Activated B cell treated with CpG ODN at 0.5 μM for 24 hours (primary cell): ENCODE results near the gene TNNC2. TPM values are rescaled to one million over a fixed set of nuclear protein-coding genes. Genes with fewer than 3 reads are reported as not detected.

Experiments
- ATAC-seq: fragments of 200-7000 bp; cut with Tn5 transposase; one replicate; pipeline ENCODE4 v1.10.0; 2021; ENCODE audit warnings: low read depth, mild to moderate bottlenecking, moderate library complexity
- CTCF ChIA-PET: fragments of 350-600 bp; sonication (Branson Sonifier 250); formaldehyde crosslinking; loops from one replicate; lab custom pipeline; 2021; ENCODE audit warnings: antibody characterized with exemption; lab: Charles Lee
- POLR2A ChIA-PET: fragments of 350-600 bp; sonication (Branson Sonifier 250); formaldehyde crosslinking; loops from one replicate; lab custom pipeline; 2021; ENCODE audit warnings: antibody characterized with exemption; lab: Charles Lee
- DNase-seq: peaks from one replicate; pipeline ENCODE4 v3.0.0; 2022
- H3K27ac Mint-ChIP-seq: one replicate; pipeline ENCODE4 v1.8.0; 2020; ENCODE audit warnings: mixed read lengths
- H3K27me3 Mint-ChIP-seq: one replicate; pipeline ENCODE4 v1.8.0; 2021; ENCODE audit warnings: mixed read lengths
- H3K36me3 Mint-ChIP-seq: one replicate; pipeline ENCODE4 v1.8.0; 2021; ENCODE audit warnings: low read depth, mixed read lengths
- H3K4me1 Mint-ChIP-seq: one replicate; pipeline ENCODE4 v1.8.0; 2021; ENCODE audit warnings: mixed read lengths
- H3K4me3 Mint-ChIP-seq: one replicate; pipeline ENCODE4 v1.8.0; 2020; ENCODE audit warnings: mild to moderate bottlenecking, mixed read lengths
- H3K9me3 Mint-ChIP-seq: one replicate; pipeline ENCODE4 v1.8.0; 2020; ENCODE audit warnings: mixed read lengths
- CTCF ChIP-seq: fragments of 200-600 bp; IDR thresholded peaks from one replicate; pipeline ENCODE4 v1.8.0; 2022; ENCODE audit warnings: antibody characterized with exemption, mild to moderate bottlenecking
- intact Hi-C: fragments of 100-400 bp; cut with micrococcal nuclease; formaldehyde crosslinking; loops from one replicate; pipeline ENCODE4 v1.15.1; 2024
- total RNA-seq: library from RNA; stranded (reverse); gene quantifications from 2 replicates; pipeline ENCODE4 v1.2.3, GENCODE V29; 2022

Gene TNNC2
- total RNA-seq, 1 donor from 2014 or later: not detected

- no peaks in the 10 kb centered on the region for H3K9me3 Mint-ChIP-seq
- ATAC-seq (peak; percentile 98), DNase-seq (no peak)
- no peak overlapping the region for H3K4me3 Mint-ChIP-seq
- POLR2A ChIA-PET: interaction anchor here (0.9 to 1.8 kb wide), 6 partner anchors 15 to 427 kb away, joined by 3 to 9 read pairs (median 6); partner anchors contain the start of genes ACOT8, PCIF1, PIGT and ZSWIM1
- H3K27me3 Mint-ChIP-seq: no peaks in the 10 kb centered on the region
- H3K36me3 Mint-ChIP-seq: peaks cover 43% of the 10 kb centered on the region
- no peak for TF ChIP-seq CTCF
- intact Hi-C loops: loop anchor here (1.0 kb wide), 1 partner anchor 15 kb away; the partner anchor contains the start of genes ACOT8 and ZSWIM3
- CTCF ChIA-PET: interaction anchor here (0.8 to 1.5 kb wide), 5 partner anchors 14 to 406 kb away, joined by 3 to 5 read pairs (median 3); no protein-coding TSS in a partner anchor
- peaks cover 18% of the 10 kb centered on the region for H3K4me1 Mint-ChIP-seq
- H3K27ac Mint-ChIP-seq: peak overlapping the region; percentile 73
These were observed 15.2 kb upstream of the TNNC2 start for GRCh38 chr20:45842169-45842812.

- POLR2A ChIA-PET: interaction anchor here (0.9 to 1.8 kb wide), 7 partner anchors 15 to 426 kb away, joined by 3 to 9 read pairs (median 6); partner anchors contain the start of genes ACOT8, PCIF1, PIGT and ZSWIM1
- DNase-seq (no peak), ATAC-seq (no peak)
- TF ChIP-seq CTCF: no peak
- H3K27me3 Mint-ChIP-seq: no peaks in the 10 kb centered on the region
- CTCF ChIA-PET: interaction anchor here (0.8 to 1.5 kb wide), 5 partner anchors 15 to 405 kb away, joined by 3 to 5 read pairs (median 3); no protein-coding TSS in a partner anchor
- H3K4me1 Mint-ChIP-seq: peaks cover 18% of the 10 kb centered on the region
- peak overlapping the region; percentile 73 for H3K27ac Mint-ChIP-seq
- intact Hi-C loops: loop anchor here (1.0 kb wide), 1 partner anchor 16 kb away; the partner anchor contains the start of genes ACOT8 and ZSWIM3
- no peaks in the 10 kb centered on the region for H3K9me3 Mint-ChIP-seq
- no peak overlapping the region for H3K4me3 Mint-ChIP-seq
- peaks cover 40% of the 10 kb centered on the region for H3K36me3 Mint-ChIP-seq
These were observed 14.5 kb upstream of the TNNC2 start for GRCh38 chr20:45841407-45842129.

GRCh38 chr20:45840700-45841198 is 13.6 kb upstream of the TNNC2 start:
- no peak for TF ChIP-seq CTCF
- Mint-ChIP-seq H3K4me3 (no peak overlapping the region), H3K27ac (no peak overlapping the region), H3K4me1 (peaks cover 18% of the 10 kb centered on the region), H3K9me3 (no peaks in the 10 kb centered on the region), H3K36me3 (peaks cover 32% of the 10 kb centered on the region), H3K27me3 (no peaks in the 10 kb centered on the region)
- CTCF ChIA-PET: no interaction called here
- POLR2A ChIA-PET: interaction anchor here (1.0 to 1.7 kb wide), 2 partner anchors 16 to 94 kb away, joined by 3 to 5 read pairs; partner anchors contain the start of genes ACOT8 and ZSWIM3
- no peak for DNase-seq
- intact Hi-C loops: no loop called here
- ATAC-seq: no peak

- intact Hi-C loops: no loop called here
- CTCF ChIA-PET: no interaction called here
- ATAC-seq (no peak), DNase-seq (no peak)
- Mint-ChIP-seq H3K9me3 (no peaks in the 10 kb centered on the region), H3K27ac (no peak overlapping the region), H3K27me3 (no peaks in the 10 kb centered on the region), H3K36me3 (no peaks in the 10 kb centered on the region), H3K4me3 (no peak overlapping the region), H3K4me1 (peaks cover 18% of the 10 kb centered on the region)
- POLR2A ChIA-PET: interaction anchor here (0.6 to 0.8 kb wide), 2 partner anchors 97 to 1426 kb away, joined by 3 to 4 read pairs; partner anchors contain the start of gene PCIF1
- TF ChIP-seq CTCF: no peak
These were observed 9.7 kb upstream of the TNNC2 start for GRCh38 chr20:45836841-45837240.
